Measurements from ENCODE around the gene CNN2.
A peak's percentile ranks its signal among the peaks of the same experiment; 100 is the strongest.

Gene CNN2

GRCh38 chr19:991174-991931 is 35.1 kb upstream of the CNN2 start:
- Mint-ChIP-seq H3K4me3 (no peak overlapping the region), H3K4me1 (peaks cover 5 to 8% of the 10 kb centered on the region in 2 donors), H3K27ac (no peak overlapping the region), H3K27me3 (peaks cover 4 to 5% of the 10 kb centered on the region in 2 donors), H3K36me3 (peaks cover 37 to 60% of the 10 kb centered on the region in 2 donors), H3K9me3 (no peaks in the 10 kb centered on the region)
- ATAC-seq (replicated peaks) (peak; percentile 59 to 68), DNase-seq (no peak)

GRCh38 chr19:991932-992669 is 34.3 kb upstream of the CNN2 start:
- peaks cover 11 to 12% of the 10 kb centered on the region in 2 donors for H3K27me3 Mint-ChIP-seq
- H3K4me3 Mint-ChIP-seq = no peak overlapping the region
- peaks cover 32 to 55% of the 10 kb centered on the region in 2 donors for H3K36me3 Mint-ChIP-seq
- peaks cover 7 to 8% of the 10 kb centered on the region in 2 donors for H3K4me1 Mint-ChIP-seq
- ATAC-seq (replicated peaks) = no peak
- no peak overlapping the region for H3K27ac Mint-ChIP-seq
- DNase-seq = no peak
- no peaks in the 10 kb centered on the region for H3K9me3 Mint-ChIP-seq

GRCh38 chr19:992670-993055 is 33.7 kb upstream of the CNN2 start:
- ATAC-seq (replicated peaks) (no peak), DNase-seq (no peak)
- no peak overlapping the region for H3K4me3 Mint-ChIP-seq
- peaks cover 12 to 18% of the 10 kb centered on the region in 2 donors for H3K27me3 Mint-ChIP-seq
- H3K4me1 Mint-ChIP-seq = peaks cover 7 to 8% of the 10 kb centered on the region in 2 donors
- H3K36me3 Mint-ChIP-seq = peaks cover 32 to 54% of the 10 kb centered on the region in 2 donors
- no peak overlapping the region for H3K27ac Mint-ChIP-seq
- H3K9me3 Mint-ChIP-seq = no peaks in the 10 kb centered on the region

GRCh38 chr19:993361-993830 is 33.0 kb upstream of the CNN2 start:
- Mint-ChIP-seq H3K9me3 (no peaks in the 10 kb centered on the region), H3K36me3 (peaks cover 27 to 49% of the 10 kb centered on the region in 2 donors), H3K4me3 (no peak overlapping the region), H3K27me3 (peaks cover 17 to 24% of the 10 kb centered on the region in 2 donors), H3K27ac (no peak overlapping the region), H3K4me1 (peaks cover 5 to 8% of the 10 kb centered on the region in 2 donors)
- ATAC-seq (replicated peaks) (no peak), DNase-seq (no peak)

GRCh38 chr19:993831-994393 is 32.5 kb upstream of the CNN2 start:
- Mint-ChIP-seq H3K9me3 (no peaks in the 10 kb centered on the region), H3K4me3 (no peak overlapping the region), H3K27ac (no peak overlapping the region), H3K27me3 (peaks cover 21 to 28% of the 10 kb centered on the region in 2 donors), H3K4me1 (peaks cover 7 to 10% of the 10 kb centered on the region in 2 donors), H3K36me3 (peaks cover 22 to 44% of the 10 kb centered on the region in 2 donors)
- DNase-seq = no peak
- no peak for ATAC-seq (replicated peaks)

- DNase-seq (no peak), ATAC-seq (replicated peaks) (no peak)
- H3K4me1 Mint-ChIP-seq = peaks cover 11 to 14% of the 10 kb centered on the region in 2 donors
- H3K36me3 Mint-ChIP-seq = peaks cover 22 to 42% of the 10 kb centered on the region in 2 donors
- H3K27me3 Mint-ChIP-seq = peaks cover 27 to 34% of the 10 kb centered on the region in 2 donors
- H3K4me3 Mint-ChIP-seq = no peak overlapping the region
- no peak overlapping the region for H3K27ac Mint-ChIP-seq
- H3K9me3 Mint-ChIP-seq = peaks cover 0 to 4% of the 10 kb centered on the region in 2 donors
Measured at GRCh38 chr19:994516-994915, 31.9 kb upstream of the CNN2 start.

- Mint-ChIP-seq H3K4me1 (peaks cover 11 to 14% of the 10 kb centered on the region in 2 donors), H3K27me3 (peaks cover 27 to 35% of the 10 kb centered on the region in 2 donors), H3K4me3 (no peak overlapping the region), H3K27ac (no peak overlapping the region), H3K9me3 (peaks cover 0 to 4% of the 10 kb centered on the region in 2 donors), H3K36me3 (peaks cover 16 to 41% of the 10 kb centered on the region in 2 donors)
- DNase-seq (no peak), ATAC-seq (replicated peaks) (no peak)
Measured at GRCh38 chr19:995051-995827, 31.2 kb upstream of the CNN2 start.

GRCh38 chr19:996051-996838 is 30.2 kb upstream of the CNN2 start:
- peaks cover 8 to 32% of the 10 kb centered on the region in 2 donors for H3K36me3 Mint-ChIP-seq
- peak; percentile 29 to 48 for ATAC-seq (replicated peaks)
- peaks cover 30 to 40% of the 10 kb centered on the region in 2 donors for H3K27me3 Mint-ChIP-seq
- H3K4me3 Mint-ChIP-seq = peak overlapping the region in 1 of 2 donors; percentile 32
- H3K9me3 Mint-ChIP-seq = peaks cover 0 to 4% of the 10 kb centered on the region in 2 donors
- H3K27ac Mint-ChIP-seq = peak overlapping the region; percentile 73
- peaks cover 14 to 17% of the 10 kb centered on the region in 2 donors for H3K4me1 Mint-ChIP-seq
- DNase-seq = peak; percentile 41

- Mint-ChIP-seq H3K4me1 (peaks cover 18 to 24% of the 10 kb centered on the region in 2 donors), H3K9me3 (peaks cover 0 to 4% of the 10 kb centered on the region in 2 donors), H3K27me3 (peaks cover 38 to 53% of the 10 kb centered on the region in 2 donors), H3K4me3 (no peak overlapping the region), H3K36me3 (peaks cover 5 to 30% of the 10 kb centered on the region in 2 donors), H3K27ac (no peak overlapping the region)
- DNase-seq = no peak
- ATAC-seq (replicated peaks) = no peak
Measured at GRCh38 chr19:998064-998463, 28.3 kb upstream of the CNN2 start.

GRCh38 chr19:999379-999719 is 27.1 kb upstream of the CNN2 start:
- DNase-seq (no peak), ATAC-seq (replicated peaks) (no peak)
- Mint-ChIP-seq H3K36me3 (peaks cover 4 to 20% of the 10 kb centered on the region in 2 donors), H3K27ac (peak overlapping the region; percentile 84), H3K4me1 (peaks cover 23 to 24% of the 10 kb centered on the region in 2 donors), H3K4me3 (peak overlapping the region; percentile 52 to 69), H3K27me3 (peaks cover 38 to 58% of the 10 kb centered on the region in 2 donors), H3K9me3 (peaks cover 0 to 4% of the 10 kb centered on the region in 2 donors)

- DNase-seq (peak; percentile 38), ATAC-seq (replicated peaks) (peak; percentile 51 to 66)
- Mint-ChIP-seq H3K27ac (peak within 1 kb of the TSS; percentile 84), H3K4me1 (peaks cover 23 to 25% of the 10 kb centered on the region in 2 donors), H3K4me3 (peak within 1 kb of the TSS; percentile 52 to 73), H3K27me3 (peaks cover 38 to 58% of the 10 kb centered on the region in 2 donors), H3K9me3 (peaks cover 0 to 4% of the 10 kb centered on the region in 2 donors), H3K36me3 (peaks cover 6 to 18% of the 10 kb centered on the region in 2 donors)
Measured at GRCh38 chr19:1000095-1000494, 26.3 kb upstream of the CNN2 start, which contains the start of gene GRIN3B. TSS of gene GRIN3B (plus strand) at chr19:1000419. CDS start at chr19:1000438, 19 bp downstream.

- ATAC-seq (replicated peaks) (no peak), DNase-seq (no peak)
- peaks cover 38 to 58% of the 10 kb centered on the region in 2 donors for H3K27me3 Mint-ChIP-seq
- peak overlapping the region; percentile 51 to 73 for H3K4me3 Mint-ChIP-seq
- peaks cover 0 to 4% of the 10 kb centered on the region in 2 donors for H3K9me3 Mint-ChIP-seq
- H3K4me1 Mint-ChIP-seq = peaks cover 23 to 29% of the 10 kb centered on the region in 2 donors
- H3K36me3 Mint-ChIP-seq = peaks cover 7 to 17% of the 10 kb centered on the region in 2 donors
- H3K27ac Mint-ChIP-seq = peak overlapping the region; percentile 25
Measured at GRCh38 chr19:1000591-1001537, 25.5 kb upstream of the CNN2 start.
